WERI-Rb-1 (cell line): ENCODE measurements around the gene SPINT2.

Experiments
- DNase-seq: peaks from one replicate; pipeline ENCODE4 v3.0.0-alpha.2; 2020
- H3K27ac ChIP-seq: fragments of 250-450 bp; sonication (Bioruptor Pico); 2 replicates; pipeline ENCODE4 v1.5.1; 2020; ENCODE audit warnings: mild to moderate bottlenecking, moderate library complexity
- H3K27me3 ChIP-seq: fragments of 250-450 bp; sonication (Bioruptor Pico); 2 replicates; pipeline ENCODE4 v1.5.1; 2021; ENCODE audit warnings: mild to moderate bottlenecking, low read depth, moderate library complexity; ENCODE audit not compliant: insufficient read depth, severe bottlenecking
- H3K36me3 ChIP-seq: fragments of 250-450 bp; sonication (Bioruptor Pico); 2 replicates; pipeline ENCODE4 v1.5.1; 2020; ENCODE audit warnings: mild to moderate bottlenecking, moderate library complexity
- H3K4me3 ChIP-seq: 2 replicates; pipeline ENCODE4 v1.5.1; 2011; ENCODE audit warnings: low read depth, mild to moderate bottlenecking, control low read depth, low read length
- H3K9me3 ChIP-seq: fragments of 250-450 bp; sonication (Bioruptor Pico); 2 replicates; pipeline ENCODE4 v1.5.1; 2021; ENCODE audit warnings: mild to moderate bottlenecking, moderate library complexity; ENCODE audit not compliant: severe bottlenecking
- TF ChIP-seq, protein P1 (sequence below): IDR thresholded peaks from 2 replicates; pipeline ENCODE4 v1.5.1; 2011; ENCODE audit warnings: low read depth, mild to moderate bottlenecking, control low read depth, inconsistent platforms, low read length

The SPINT2 gene

DNA sequence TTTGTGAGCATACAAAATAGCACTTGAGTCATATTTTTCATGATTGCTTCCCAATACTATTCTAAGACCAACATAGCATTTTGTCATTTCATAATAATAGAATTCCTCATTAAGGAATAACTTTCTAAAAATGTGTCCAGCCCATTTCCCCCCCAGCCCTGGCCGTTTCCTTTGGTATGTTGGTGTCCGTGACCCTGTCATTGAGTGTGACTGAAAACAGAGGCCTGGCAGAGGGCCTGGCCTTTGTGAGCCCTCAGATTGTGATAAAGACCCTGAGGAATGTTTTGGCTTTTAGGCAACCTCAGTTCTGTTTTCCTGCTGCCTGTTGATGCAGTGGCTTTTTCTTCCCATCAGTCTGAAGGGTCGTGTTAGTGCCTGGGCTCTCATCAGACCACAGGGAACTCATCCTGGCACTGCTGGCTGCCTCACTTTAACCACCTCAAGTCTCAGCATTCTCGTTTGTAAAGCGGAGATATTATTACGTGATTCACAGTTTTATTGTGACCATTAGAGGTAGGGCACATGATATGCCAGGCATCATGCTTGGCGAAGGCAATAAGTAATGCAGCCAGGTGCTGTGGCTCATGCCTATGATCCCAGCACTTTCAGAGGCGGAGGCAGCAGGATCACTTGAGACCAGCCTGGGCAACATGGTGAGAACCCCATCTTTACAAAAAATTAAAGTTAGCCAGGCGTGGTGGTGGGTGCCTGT, 13.8 kb downstream of the SPINT2 start:
- H3K27me3 ChIP-seq, result no peaks in the 10 kb centered on the region
- no peak overlapping the region for H3K4me3 ChIP-seq
- H3K27ac ChIP-seq, result no peak overlapping the region
- no peaks in the 10 kb centered on the region for H3K36me3 ChIP-seq
- no peaks in the 10 kb centered on the region for H3K9me3 ChIP-seq
- DNase-seq, result no peak
- TF ChIP-seq, protein P1, sequence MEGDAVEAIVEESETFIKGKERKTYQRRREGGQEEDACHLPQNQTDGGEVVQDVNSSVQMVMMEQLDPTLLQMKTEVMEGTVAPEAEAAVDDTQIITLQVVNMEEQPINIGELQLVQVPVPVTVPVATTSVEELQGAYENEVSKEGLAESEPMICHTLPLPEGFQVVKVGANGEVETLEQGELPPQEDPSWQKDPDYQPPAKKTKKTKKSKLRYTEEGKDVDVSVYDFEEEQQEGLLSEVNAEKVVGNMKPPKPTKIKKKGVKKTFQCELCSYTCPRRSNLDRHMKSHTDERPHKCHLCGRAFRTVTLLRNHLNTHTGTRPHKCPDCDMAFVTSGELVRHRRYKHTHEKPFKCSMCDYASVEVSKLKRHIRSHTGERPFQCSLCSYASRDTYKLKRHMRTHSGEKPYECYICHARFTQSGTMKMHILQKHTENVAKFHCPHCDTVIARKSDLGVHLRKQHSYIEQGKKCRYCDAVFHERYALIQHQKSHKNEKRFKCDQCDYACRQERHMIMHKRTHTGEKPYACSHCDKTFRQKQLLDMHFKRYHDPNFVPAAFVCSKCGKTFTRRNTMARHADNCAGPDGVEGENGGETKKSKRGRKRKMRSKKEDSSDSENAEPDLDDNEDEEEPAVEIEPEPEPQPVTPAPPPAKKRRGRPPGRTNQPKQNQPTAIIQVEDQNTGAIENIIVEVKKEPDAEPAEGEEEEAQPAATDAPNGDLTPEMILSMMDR, result no peak

DNA sequence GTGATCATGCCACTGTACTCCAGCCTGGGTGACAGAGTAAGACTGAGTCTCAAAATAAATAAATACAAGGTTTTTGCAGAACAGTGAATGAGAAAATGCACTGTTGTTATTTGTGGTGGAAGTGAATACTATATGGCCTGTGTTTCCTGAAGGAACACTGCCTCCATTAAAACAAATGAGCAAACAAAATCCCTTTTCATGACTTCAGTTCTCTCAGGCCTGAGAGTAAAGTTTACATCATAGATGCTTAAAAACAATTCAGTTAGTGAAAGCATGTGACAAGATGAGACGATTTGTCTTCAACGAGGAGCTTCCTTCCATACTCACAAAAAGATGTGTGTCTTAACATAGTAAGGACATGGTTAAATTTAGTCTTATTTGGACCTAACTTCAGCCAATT, 14.4 kb downstream of the SPINT2 start:
- Histone ChIP-seq H3K4me3 (no peak overlapping the region), H3K9me3 (no peaks in the 10 kb centered on the region), H3K27ac (no peak overlapping the region), H3K36me3 (no peaks in the 10 kb centered on the region), H3K27me3 (no peaks in the 10 kb centered on the region)
- TF ChIP-seq, protein P1, result no peak
- DNase-seq, result no peak

DNA sequence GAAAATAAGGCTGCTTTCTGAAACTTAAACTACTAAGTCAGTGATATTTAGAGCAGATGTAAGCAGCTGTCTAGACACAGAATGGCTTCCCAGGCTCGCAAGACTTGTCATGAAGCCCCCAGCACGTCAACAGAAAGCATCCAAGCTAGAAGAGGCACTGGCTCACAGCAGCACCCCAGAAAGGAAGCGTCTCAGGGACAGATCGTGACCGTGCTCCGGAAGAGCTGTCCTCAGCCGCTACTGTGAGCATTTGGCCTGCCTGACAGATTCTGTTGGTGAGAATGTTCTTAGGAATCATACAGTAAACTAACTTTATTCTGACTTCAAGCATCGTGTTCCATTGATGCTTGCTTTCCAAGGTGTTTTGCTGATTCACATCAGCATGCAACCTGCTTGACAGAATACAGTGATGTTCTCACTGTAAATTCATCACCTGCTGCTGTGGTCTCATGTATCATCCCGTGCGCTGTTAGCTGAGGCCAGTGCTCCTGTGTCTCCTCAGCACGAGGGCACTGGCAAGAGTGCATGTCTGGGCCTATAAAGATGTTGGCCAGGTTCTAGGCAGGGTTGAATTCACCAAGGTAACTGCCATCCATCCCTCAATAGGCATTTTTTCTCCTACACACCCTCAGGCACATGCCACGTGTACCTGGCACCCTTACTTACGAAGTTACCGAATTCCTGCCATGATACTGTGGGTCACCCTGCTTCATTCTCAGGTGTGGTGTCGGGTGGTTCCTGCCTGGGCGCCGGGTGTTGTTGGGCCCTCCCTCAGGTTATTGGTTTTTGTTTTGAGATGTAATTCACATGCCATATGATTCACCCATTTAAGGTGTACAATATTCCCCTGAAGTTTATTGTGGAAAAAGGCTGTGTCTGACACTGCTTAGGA, 15.9 kb downstream of the SPINT2 start:
- Histone ChIP-seq H3K4me3 (no peak overlapping the region), H3K27me3 (no peaks in the 10 kb centered on the region), H3K9me3 (no peaks in the 10 kb centered on the region), H3K36me3 (no peaks in the 10 kb centered on the region), H3K27ac (no peak overlapping the region)
- TF ChIP-seq, protein P1, result no peak
- no peak for DNase-seq

DNA sequence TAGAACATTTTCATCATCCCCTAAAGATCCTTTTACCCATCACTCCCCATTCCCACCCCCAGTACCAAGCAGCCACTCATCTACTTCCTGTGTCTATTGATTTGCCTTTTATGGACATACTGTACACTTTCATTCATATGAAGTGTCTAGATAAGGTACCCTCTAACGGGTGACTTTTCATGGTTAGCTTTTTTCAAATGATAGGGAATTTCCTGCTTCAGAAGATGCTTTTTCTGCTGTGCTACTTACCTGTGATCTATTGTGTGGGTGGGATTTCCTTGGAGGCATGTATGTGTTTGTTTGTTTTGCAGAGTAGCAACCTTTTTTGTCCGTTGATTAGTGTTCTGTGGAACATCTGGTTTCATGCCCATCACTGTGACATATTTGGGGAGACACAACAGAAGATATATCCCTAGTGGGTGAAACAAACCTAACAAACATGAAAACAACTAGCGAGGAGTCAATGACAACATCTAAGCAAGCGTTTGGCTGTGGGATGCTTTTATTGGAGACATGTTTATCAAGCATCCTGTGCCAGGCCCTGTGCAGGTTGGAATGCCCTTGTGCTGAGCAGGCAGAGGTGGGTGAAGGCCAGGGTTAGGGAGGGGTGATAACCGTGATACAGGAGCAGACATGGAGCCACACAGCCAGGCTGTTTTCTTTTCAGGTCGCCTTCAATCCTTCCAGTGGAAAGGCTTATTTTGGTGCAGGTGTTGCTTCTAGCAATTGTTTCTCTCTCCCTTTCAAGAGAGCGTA, 17.6 kb downstream of the SPINT2 start:
- Histone ChIP-seq H3K27ac (no peak overlapping the region), H3K36me3 (no peaks in the 10 kb centered on the region), H3K27me3 (no peaks in the 10 kb centered on the region), H3K4me3 (no peak overlapping the region), H3K9me3 (no peaks in the 10 kb centered on the region)
- DNase-seq, result no peak
- TF ChIP-seq, protein P1, result no peak

DNA sequence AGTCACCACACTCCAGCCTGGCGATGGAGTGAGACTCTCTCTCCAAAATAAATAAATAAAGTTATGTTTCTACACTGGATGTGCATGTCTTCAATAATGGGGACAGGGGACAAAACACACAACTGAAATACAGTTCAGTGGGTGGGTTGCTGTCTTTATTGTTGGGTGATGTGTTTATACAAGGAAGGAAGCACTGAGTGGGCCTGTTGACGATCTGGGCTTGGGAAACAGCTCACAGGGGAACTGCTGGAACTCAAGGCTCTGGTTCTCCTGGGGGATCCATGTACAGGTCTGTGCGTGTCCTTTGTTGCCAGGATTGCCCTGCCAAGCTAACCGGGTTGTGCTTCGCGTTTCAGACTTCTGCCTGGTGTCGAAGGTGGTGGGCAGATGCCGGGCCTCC, 18.9 kb downstream of the SPINT2 start:
- DNase-seq, result no peak
- H3K27ac ChIP-seq, result no peak overlapping the region

More for the DNA sequence above, 18.9 kb downstream of the SPINT2 start:
- Histone ChIP-seq H3K9me3 (no peaks in the 10 kb centered on the region), H3K4me3 (no peak overlapping the region), H3K27me3 (no peaks in the 10 kb centered on the region), H3K36me3 (no peaks in the 10 kb centered on the region)
- TF ChIP-seq, protein P1, result no peak
